ENCODE results near the gene EEFSEC. TPM values are rescaled to one million over a fixed set of nuclear protein-coding genes. Genes with fewer than 3 reads are reported as not detected.

Gene EEFSEC
- total and polyA plus RNA-seq, 2 experiments from 2014 or later, result 4.9 to 18.7 TPM

DNA sequence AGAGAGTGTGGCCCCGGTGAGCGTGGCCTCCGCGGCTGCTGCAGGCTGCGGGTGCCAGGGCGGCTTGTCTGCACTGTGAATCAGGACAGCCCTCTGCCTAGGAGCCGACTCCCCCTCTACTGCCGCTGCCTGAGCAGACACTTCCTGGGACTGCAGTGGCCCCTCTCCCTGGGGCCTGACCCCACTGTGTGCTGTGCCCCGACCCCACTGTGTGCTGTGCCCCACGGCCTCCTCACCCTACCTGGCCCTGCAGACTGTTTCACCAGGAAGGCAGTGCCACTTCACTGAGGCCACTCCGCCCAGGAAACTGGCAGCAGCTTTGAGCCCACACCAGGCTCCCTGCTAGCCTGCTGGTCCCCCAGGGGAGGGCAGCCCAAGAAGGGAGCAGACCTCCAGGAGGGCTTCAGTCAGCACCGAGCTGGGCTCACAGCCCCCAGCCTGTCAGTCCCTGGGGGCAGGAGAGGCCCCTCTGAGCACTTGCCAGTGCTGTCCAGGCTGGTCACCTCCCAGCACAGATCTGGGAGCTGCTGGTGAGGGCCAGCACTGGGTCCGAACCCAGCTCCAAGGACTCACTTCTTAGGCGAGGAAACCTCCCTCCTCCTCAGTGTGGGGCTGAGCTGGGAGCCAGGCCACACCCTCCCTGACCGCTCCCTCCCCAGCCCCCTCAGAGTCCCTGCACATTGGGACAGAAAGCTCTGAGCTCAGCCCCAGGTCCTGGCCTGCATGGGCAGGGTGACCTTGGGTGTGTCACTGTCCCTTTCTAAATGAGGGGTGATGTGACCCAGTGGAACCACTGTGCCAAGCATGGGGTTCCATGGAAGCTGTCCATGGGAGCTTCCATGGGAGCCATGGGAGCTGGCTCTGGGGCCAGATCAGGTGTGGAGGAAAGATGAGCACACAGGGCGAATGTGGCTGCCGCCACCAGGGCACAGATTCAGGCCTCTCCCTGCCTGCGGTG lies 256.6 kb downstream of the EEFSEC start:
- in situ Hi-C loops (cut with MboI), result no loop called here
- no peaks in the 10 kb centered on the region for H3K9me3 ChIP-seq (ENCODE audit: low read depth)
- no peak overlapping the region for H3K4me2 ChIP-seq (ENCODE audit: unreplicated experiment)
- no peaks in the 10 kb centered on the region for H3F3A ChIP-seq (ENCODE audit: insufficient read depth)
- H2AFZ ChIP-seq, result no peak overlapping the region
- H3K4me3 ChIP-seq, result no peak overlapping the region
- TF ChIP-seq EZH2 (IDR thresholded peaks at IDR 0.05; ENCODE audit: insufficient read depth, poor library complexity, severe bottlenecking) (no peak), EZH2phosphoT487 (IDR thresholded peaks at IDR 0.05; ENCODE audit: insufficient read depth, low read depth) (no peak)
- no peaks in the 10 kb centered on the region for H3K36me3 ChIP-seq (ENCODE audit: low read depth)
- no peak overlapping the region for H3K27ac ChIP-seq
- WGBS, 2 experiments (ENCODE audit: low coverage in 1 of 2, low lambda C conversion rate in 2 of 2, missing lambda C conversion rate in 2 of 2), result 76 to 83% methylated on average over 13 to 15 of the region's 18 CpGs
- no peak for DNase-seq
- no peaks in the 10 kb centered on the region for H3K27me3 ChIP-seq (replicated peaks; ENCODE audit: insufficient read depth)
- H4K20me1 ChIP-seq (ENCODE audit: insufficient read depth), result no peaks in the 10 kb centered on the region
- no peak overlapping the region for H3K9ac ChIP-seq
- H3K9me2 ChIP-seq (ENCODE audit: insufficient read depth), result no peaks in the 10 kb centered on the region
- H3K4me1 ChIP-seq (ENCODE audit: insufficient read depth), result no peaks in the 10 kb centered on the region
- no peaks in the 10 kb centered on the region for H3K79me2 ChIP-seq (ENCODE audit: insufficient read depth)

DNA sequence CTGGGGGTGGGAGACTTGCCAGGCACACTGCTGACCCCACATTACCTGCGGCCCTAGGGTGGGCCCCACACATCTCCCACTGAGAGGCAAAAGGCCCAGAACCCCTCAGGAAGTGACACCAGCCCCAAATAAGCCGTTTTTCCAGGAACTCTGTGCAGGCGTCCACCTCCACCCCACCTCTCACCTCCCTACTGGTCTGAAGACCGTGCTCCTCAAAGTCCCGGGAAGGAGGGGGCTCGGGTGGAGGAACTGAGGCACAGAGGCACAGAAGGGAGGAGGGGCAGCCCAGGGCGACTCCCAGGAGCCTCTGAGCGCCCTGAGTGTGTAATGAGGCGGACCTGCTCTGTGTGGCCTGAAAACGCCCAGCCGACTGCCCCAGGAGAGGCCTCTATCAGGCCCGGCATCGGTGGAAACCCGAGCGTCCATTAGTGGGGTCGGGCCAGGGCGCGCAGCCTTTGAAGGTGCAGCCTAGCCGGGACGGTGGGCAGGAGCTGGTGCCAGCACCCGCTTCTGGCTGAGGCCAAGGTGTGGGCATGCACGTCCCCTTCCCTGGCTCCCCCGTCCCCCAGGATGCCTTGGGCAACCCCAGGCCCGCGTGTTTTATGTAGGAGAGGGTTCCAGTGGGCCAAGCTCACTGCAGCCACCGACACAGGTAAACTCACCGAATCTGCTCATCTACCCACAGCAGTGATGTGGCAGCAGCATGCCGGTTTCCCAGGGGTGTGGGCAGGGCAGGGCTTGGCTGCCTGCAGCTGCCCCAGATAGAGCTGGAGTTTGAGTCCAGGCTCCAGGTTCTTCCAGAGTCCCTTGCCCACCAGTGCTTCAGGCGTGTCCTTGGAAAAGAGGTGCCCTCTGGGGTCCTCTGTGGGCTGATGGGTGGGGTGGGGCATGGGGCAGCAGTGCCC lies 257.6 kb downstream of the EEFSEC start:
- Histone ChIP-seq H3K4me2 (ENCODE audit: unreplicated experiment) (no peak overlapping the region), H3K27ac (no peak overlapping the region), H3K27me3 (replicated peaks; ENCODE audit: insufficient read depth) (no peaks in the 10 kb centered on the region), H3K9me2 (ENCODE audit: insufficient read depth) (no peaks in the 10 kb centered on the region), H2AFZ (no peak overlapping the region), H4K20me1 (ENCODE audit: insufficient read depth) (no peaks in the 10 kb centered on the region), H3K79me2 (ENCODE audit: insufficient read depth) (no peaks in the 10 kb centered on the region), H3K9ac (no peak overlapping the region), H3K36me3 (ENCODE audit: low read depth) (no peaks in the 10 kb centered on the region), H3K4me1 (ENCODE audit: insufficient read depth) (no peaks in the 10 kb centered on the region), H3K4me3 (no peak overlapping the region), H3K9me3 (ENCODE audit: low read depth) (no peaks in the 10 kb centered on the region), H3F3A (ENCODE audit: insufficient read depth) (no peaks in the 10 kb centered on the region)
- no peak for DNase-seq
- WGBS, 2 experiments (ENCODE audit: low coverage in 1 of 2, low lambda C conversion rate in 2 of 2, missing lambda C conversion rate in 2 of 2), result 89 to 90% methylated on average over 29 of the region's 29 CpGs
- no peak for TF ChIP-seq EZH2 (IDR thresholded peaks at IDR 0.05; ENCODE audit: insufficient read depth, poor library complexity, severe bottlenecking)
- no peak for TF ChIP-seq EZH2phosphoT487 (IDR thresholded peaks at IDR 0.05; ENCODE audit: insufficient read depth, low read depth)
- in situ Hi-C loops (cut with MboI), result no loop called here

DNA sequence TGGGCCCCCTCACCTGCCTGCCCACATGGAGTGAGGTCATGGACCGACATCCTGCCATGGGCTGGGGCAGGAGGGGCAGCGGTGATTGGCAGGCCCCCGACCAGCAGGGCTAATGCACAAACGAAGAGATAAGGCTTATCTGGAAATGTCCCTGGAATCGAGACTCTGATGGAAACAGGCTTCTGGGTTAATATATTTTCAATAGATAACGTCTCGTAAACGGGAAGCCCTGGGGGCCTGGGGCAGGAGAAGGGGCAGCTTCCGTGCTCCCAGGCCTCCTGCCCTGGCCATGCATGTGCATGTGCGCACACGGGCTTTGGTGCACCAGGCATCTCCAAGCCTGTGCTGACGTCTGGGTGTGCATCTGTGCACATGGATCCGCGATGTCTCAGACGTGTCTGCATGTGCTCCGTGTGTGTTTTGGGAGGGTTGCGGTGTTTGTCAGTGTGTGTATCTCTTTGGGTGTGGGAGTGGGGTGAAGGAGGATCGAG lies 258.3 kb downstream of the EEFSEC start:
- DNase-seq, result no peak

More for the DNA sequence above, 258.3 kb downstream of the EEFSEC start:
- H3K9me2 ChIP-seq (ENCODE audit: insufficient read depth), result no peaks in the 10 kb centered on the region
- H3K4me2 ChIP-seq (ENCODE audit: unreplicated experiment), result no peak overlapping the region
- no peak overlapping the region for H3K27ac ChIP-seq
- H3K9ac ChIP-seq, result no peak overlapping the region
- no peaks in the 10 kb centered on the region for H3K36me3 ChIP-seq (ENCODE audit: low read depth)
- no peaks in the 10 kb centered on the region for H3K79me2 ChIP-seq (ENCODE audit: insufficient read depth)
- no peak overlapping the region for H3K4me3 ChIP-seq
- 78 to 79% methylated on average over 18 of the region's 18 CpGs for WGBS, 2 experiments (ENCODE audit: low coverage in 1 of 2, low lambda C conversion rate in 2 of 2, missing lambda C conversion rate in 2 of 2)
- no peaks in the 10 kb centered on the region for H3K27me3 ChIP-seq (replicated peaks; ENCODE audit: insufficient read depth)
- H4K20me1 ChIP-seq (ENCODE audit: insufficient read depth), result no peaks in the 10 kb centered on the region
- TF ChIP-seq EZH2 (IDR thresholded peaks at IDR 0.05; ENCODE audit: insufficient read depth, poor library complexity, severe bottlenecking) (no peak), EZH2phosphoT487 (IDR thresholded peaks at IDR 0.05; ENCODE audit: insufficient read depth, low read depth) (no peak)
- in situ Hi-C loops (cut with MboI), result no loop called here
- H2AFZ ChIP-seq, result no peak overlapping the region
- no peaks in the 10 kb centered on the region for H3K9me3 ChIP-seq (ENCODE audit: low read depth)
- no peaks in the 10 kb centered on the region for H3F3A ChIP-seq (ENCODE audit: insufficient read depth)
- peaks cover 4% of the 10 kb centered on the region; the same call in 1 of the 2 replicates for H3K4me1 ChIP-seq (ENCODE audit: insufficient read depth)

Data from GM23248 (cell line).